ENCODE results near the gene NUDCD3.

DNA sequence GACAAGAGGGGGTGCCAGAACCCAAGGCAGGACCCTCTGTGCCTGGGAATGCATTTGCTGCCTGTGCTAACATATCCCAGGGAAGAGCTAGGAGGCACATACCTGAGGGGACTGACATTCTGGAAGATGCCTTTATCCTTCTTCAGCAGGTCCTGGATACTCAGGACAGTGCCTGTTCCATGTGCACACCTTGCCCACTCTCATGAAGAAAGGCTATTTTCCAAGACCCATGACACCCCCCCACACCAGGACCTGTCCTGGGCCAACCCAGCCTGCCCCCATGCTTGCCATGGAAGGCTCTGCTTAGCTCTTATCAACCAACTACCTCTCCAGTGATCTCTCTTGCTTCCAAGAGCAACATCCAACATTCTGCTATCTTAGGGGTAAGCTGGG is 97.8 kb downstream of the NUDCD3 start:
- TF ChIP-seq TAF1 (IDR thresholded peaks at IDR 0.05; ENCODE audit: low read depth, low read length) (no peak), ASH2L (IDR thresholded peaks at IDR 0.05; ENCODE audit: low read length) (no peak), EGR1 (IDR thresholded peaks at IDR 0.05; ENCODE audit: borderline replicate concordance, low read depth, low read length) (no peak), CTCF (IDR thresholded peaks at IDR 0.05; ENCODE audit: control extremely low read depth in 1 of 3, insufficient read depth in 1 of 3, low read depth in 1 of 3, low read length in 3 of 3) (no peak), POLR2A (IDR thresholded peaks at IDR 0.05; ENCODE audit: control extremely low read depth in 1 of 2, low read depth in 2 of 2, low read length in 2 of 2) (no peak)

Data from H1 (cell line).